ENCODE measurements around the gene PLA2G6. TPM values are rescaled to one million over a fixed set of nuclear protein-coding genes. Genes with fewer than 3 reads are reported as not detected.

The PLA2G6 gene
- total RNA-seq, 2 experiments from 2014 or later, result 41.1 to 71.4 TPM

DNA sequence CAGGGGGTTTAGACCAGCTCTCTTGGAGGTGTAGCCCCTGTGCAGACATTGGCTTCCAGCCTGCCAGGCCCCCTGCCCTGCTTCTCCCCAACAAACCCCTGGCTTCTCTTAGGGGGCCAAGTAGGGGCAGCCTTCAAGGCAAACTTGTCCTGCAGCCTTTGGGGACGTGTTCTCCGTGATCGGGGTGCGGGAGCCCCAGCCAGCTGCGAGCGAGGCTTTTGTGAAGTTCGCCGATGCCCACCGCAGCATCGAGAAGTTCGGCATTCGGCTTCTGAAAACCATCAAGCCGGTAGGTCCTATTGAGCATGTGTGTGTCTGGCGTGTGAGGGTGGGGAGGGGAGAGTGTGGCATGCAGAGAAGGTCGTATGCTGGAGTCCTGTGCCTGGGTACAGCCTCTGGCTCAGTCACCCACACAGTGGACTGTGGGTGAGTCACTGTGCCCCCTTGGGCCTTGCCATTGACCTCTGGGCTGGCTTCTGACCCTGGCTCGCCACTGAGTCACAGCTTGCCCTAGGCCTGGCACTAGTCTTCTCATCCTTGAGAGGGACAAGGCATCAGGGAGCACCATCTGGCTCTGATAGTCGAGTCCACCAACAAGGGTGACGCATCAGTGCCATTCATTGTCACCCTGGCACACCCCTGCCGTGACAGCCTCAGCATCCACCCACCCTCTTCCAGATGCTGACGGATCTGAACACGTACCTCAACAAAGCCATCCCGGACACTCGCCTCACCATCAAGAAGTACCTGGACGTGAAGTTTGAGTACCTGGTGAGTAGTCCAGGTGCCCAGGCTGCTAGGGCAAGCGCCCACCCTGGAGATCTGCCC is 109.1 kb downstream of the PLA2G6 start:
- H3K36me3 Mint-ChIP-seq, result peaks cover 2% of the 10 kb centered on the region
- no peak overlapping the region for H3K4me3 Mint-ChIP-seq
- H3K27me3 Mint-ChIP-seq, result no peaks in the 10 kb centered on the region
- DNase-seq (no peak), ATAC-seq (no peak)
- H3K9me3 Mint-ChIP-seq (ENCODE audit: low read depth), result no peaks in the 10 kb centered on the region
- CTCF ChIA-PET, result interaction anchor here (0.8 to 1.2 kb wide), 3 partner anchors 17 to 20 kb away, joined by 3 to 5 read pairs (median 3); no protein-coding TSS in a partner anchor
- H3K27ac Mint-ChIP-seq, result no peak overlapping the region
- H3K4me1 Mint-ChIP-seq, result no peaks in the 10 kb centered on the region

DNA sequence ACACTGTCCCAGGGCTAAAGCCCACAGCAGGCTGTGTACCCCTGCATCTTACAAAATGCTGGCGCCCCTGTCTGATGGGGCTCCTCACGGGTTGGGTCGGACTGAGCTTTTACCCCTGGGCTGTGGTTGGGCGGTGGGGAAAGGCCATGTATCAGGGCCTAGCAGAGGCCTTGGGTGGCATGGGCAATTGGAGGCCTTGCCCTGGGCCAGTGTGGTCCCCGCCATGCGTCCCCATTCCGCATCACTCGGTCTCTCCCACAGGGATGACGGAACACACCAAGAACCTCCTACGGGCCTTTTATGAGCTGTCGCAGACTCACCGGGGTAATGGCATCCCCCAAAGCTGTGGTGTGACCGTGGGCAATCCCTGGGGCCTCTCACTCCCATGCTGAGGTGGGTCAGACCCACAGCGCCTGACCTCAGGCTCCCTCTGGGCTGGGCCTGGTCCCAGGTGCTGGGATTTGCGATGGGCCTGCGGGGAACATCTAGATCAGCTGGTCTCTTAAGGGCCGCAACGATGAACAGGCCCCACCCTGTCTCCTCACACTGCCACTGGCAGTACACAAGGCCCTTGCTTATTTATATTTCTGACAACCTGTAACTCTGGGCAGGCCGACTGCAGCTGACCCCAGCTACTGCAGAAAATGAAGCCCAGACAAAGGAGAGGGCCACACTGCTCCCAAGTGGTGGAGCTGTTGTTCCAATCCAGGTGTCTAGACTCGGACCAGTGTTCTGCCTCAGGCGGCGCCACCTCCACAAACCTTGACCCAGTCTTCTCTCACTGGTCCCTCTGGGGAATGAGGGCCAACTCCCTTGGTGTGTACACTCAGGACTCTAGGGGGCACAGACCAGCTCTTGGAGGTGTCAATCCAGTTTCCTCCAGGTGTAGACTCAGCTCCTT is 110.0 kb downstream of the PLA2G6 start:
- Mint-ChIP-seq H3K4me3 (no peak overlapping the region), H3K27me3 (no peaks in the 10 kb centered on the region), H3K36me3 (peaks cover 2% of the 10 kb centered on the region), H3K9me3 (ENCODE audit: low read depth) (no peaks in the 10 kb centered on the region), H3K4me1 (no peaks in the 10 kb centered on the region), H3K27ac (no peak overlapping the region)
- ATAC-seq (no peak), DNase-seq (no peak)
- CTCF ChIA-PET, result interaction anchor here (0.8 to 1.2 kb wide), 3 partner anchors 16 to 21 kb away, joined by 3 to 5 read pairs (median 3); no protein-coding TSS in a partner anchor

DNA sequence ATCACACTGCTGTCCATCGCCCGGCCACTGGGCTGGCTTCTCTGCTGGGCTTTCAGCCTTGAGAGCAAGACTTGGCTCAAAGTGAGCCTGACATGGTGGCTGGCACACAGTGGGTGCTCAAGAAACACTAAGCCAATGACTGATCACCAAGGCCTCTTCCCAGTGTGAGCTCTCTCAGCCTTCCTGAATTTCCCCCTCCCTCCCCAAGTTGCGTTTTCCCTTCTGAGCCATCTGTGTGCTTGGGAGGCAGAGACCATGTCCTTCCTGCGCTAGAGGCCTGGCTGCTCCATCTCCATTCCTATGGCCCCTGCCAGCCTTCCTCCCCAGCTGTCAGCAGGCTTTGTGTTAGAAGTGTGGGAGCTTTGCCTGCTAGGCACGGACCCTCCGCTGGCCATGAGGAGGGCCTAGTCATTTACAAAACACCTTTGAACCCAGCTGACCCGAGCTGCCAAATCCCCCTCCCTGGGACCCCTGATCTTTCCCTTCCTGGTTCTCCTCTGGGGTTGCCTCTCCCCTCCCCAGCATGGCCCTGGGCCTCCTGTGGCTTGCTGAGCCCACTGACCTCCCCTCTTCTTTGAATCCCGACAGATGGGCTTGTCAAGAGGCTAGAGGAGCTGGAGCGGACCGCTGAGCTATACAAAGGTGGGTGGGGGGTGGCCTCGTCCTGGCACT is 111.2 kb downstream of the PLA2G6 start:
- no peaks in the 10 kb centered on the region for H3K4me1 Mint-ChIP-seq
- H3K27me3 Mint-ChIP-seq, result no peaks in the 10 kb centered on the region
- no peak overlapping the region for H3K4me3 Mint-ChIP-seq
- CTCF ChIA-PET, result interaction anchor here (0.6 to 2.2 kb wide), 3 partner anchors 18 to 160 kb away, joined by 3 to 10 read pairs (median 3); no protein-coding TSS in a partner anchor
- no peak for DNase-seq
- no peak for ATAC-seq
- H3K9me3 Mint-ChIP-seq (ENCODE audit: low read depth), result no peaks in the 10 kb centered on the region
- no peak overlapping the region for H3K27ac Mint-ChIP-seq
- H3K36me3 Mint-ChIP-seq, result peaks cover 2% of the 10 kb centered on the region

DNA sequence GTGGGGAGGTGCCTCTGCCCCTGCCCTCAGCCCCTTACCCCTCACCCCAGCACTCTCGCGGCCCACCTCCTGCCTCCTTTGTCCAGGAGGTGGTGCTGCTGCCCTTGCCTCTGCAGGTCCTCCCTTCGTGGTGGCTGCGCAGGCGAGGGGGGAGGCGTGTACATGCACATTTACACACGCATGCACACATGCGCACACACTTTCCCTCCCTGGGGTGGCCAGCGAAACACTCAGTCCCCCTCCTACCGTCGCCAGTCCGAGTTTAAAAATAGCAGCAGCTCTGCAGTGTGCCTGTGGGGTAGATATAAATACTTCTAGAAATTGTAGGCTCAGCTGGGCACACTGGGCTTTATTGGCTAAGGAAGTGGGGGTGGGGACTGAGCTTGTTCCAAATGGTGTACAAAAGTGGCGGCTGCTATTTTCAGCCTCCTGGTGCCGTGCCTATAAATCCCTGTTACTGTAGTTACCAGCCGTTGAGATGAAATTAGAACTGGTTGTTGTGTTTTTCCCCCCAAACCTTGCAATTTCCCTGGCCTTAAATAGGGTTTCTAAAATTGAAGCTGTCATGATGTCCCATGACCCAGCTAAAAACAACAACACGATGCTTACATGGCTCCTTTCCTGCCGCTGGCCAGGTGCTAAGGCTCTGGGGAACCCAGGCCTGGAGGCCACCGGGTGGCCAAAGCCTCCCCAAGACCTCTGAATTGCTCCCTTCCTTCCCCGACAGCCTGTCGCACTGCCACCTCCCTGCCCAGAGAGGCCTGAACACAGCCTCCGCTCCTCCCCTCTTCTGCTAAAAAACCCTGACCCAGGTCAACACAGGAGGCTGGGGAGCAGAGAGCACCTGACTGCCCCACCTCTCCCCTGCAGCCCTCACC is 112.0 kb downstream of the PLA2G6 start:
- CTCF ChIA-PET, result interaction anchor here (1.7 to 2.2 kb wide), 2 partner anchors 18 to 161 kb away, joined by 3 to 10 read pairs; no protein-coding TSS in a partner anchor
- DNase-seq (no peak), ATAC-seq (no peak)
- Mint-ChIP-seq H3K27ac (no peak overlapping the region), H3K9me3 (ENCODE audit: low read depth) (no peaks in the 10 kb centered on the region), H3K4me1 (no peaks in the 10 kb centered on the region), H3K27me3 (no peaks in the 10 kb centered on the region), H3K4me3 (no peak overlapping the region), H3K36me3 (peaks cover 2% of the 10 kb centered on the region)

DNA sequence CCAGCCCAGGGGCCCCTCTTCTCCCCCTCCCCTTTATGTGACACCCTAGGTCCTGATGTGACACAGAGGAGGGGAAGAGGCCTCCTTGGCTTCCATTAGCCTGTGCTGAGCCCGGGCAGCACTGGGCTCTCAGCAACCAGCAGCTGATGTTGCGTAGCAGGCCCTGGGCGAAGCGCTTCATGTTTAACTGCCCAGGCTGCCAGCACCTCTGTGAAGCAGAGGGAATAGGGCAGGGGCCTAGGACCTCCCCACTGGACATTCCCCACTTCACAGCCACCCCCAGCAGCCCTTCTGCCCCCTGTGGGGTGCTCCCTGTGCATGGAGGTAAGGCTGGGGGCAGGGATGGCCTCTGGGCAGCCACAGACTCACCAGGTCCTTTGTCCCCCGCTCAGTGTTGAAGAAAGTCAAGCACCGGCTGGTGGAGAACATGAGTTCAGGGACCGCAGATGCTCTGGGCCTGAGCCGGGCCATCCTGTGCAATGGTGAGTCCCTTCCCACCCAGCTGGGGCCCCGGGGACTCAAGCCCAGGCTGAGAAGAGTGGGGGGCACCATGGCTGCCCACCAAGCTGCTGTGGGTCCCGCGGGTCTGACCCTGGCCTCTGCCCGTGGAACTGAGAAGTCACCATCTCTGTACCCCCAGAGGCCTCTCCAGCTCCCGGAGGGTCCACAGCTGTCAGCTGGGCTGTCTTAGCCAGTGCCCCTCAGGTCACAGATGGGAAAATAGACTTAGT is 112.8 kb downstream of the PLA2G6 start:
- ATAC-seq, result no peak
- H3K27ac Mint-ChIP-seq, result no peak overlapping the region
- H3K9me3 Mint-ChIP-seq (ENCODE audit: low read depth), result no peaks in the 10 kb centered on the region
- no peaks in the 10 kb centered on the region for H3K4me1 Mint-ChIP-seq
- no peaks in the 10 kb centered on the region for H3K27me3 Mint-ChIP-seq
- CTCF ChIA-PET, result interaction anchor here (1.7 to 2.2 kb wide), 2 partner anchors 17 to 162 kb away, joined by 3 to 10 read pairs; no protein-coding TSS in a partner anchor
- H3K4me3 Mint-ChIP-seq, result no peak overlapping the region
- DNase-seq, result no peak
- peaks cover 2% of the 10 kb centered on the region for H3K36me3 Mint-ChIP-seq

DNA sequence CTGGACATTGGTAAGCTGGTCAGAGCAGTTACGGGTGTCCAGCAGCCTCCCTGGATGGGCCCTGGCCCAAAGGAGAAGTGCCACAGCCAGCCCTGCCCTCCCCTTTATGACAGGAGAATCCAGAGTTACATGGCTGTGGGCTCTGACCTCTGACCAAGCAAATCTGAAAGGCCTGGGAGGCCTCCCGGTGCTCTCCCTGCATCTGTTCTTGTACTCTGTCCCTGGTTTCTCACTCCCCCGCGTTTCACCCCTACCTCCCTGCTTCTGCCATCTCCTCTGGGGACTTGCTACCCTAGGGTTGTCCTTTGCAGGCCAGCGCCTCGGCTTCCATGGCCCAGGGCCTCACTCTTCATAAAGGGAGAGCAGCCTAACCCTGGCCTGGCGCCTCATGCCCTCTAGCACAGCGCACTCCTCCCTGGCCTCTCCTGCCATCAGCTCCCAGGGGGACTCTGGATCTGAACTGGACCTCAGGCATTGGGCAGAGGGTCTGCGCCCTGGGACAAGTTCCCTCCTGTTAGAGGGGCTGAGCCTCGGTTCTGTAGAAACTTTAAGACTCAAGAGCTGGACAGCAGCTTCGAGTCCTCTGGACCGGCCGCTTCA is 113.8 kb downstream of the PLA2G6 start:
- Mint-ChIP-seq H3K4me1 (no peaks in the 10 kb centered on the region), H3K9me3 (ENCODE audit: low read depth) (no peaks in the 10 kb centered on the region), H3K27me3 (no peaks in the 10 kb centered on the region), H3K36me3 (no peaks in the 10 kb centered on the region), H3K27ac (no peak overlapping the region), H3K4me3 (no peak overlapping the region)
- DNase-seq (no peak), ATAC-seq (no peak)
- CTCF ChIA-PET, result no interaction called here

DNA sequence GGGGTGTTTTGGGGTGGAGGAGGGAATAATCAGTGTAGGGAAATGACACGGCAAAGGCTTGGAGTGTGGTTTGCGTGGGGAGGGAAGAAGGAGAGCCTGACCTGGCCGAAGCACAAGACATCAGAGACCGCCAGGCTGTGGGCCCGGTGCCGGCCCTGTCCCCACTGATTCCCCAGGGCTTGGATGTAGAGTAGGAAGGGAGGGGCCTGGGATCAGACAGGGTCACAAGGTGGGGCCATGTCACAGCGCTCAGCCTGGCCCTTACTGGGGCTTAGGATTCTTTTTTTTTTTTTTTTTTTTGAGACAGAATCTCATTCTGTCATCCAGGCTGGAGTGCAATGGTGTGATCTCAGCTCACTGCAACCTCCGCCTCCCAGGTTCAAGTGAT is 114.6 kb downstream of the PLA2G6 start:
- Mint-ChIP-seq H3K4me3 (no peak overlapping the region), H3K27me3 (no peaks in the 10 kb centered on the region), H3K4me1 (no peaks in the 10 kb centered on the region), H3K36me3 (no peaks in the 10 kb centered on the region), H3K9me3 (ENCODE audit: low read depth) (no peaks in the 10 kb centered on the region), H3K27ac (no peak overlapping the region)
- no peak for DNase-seq
- CTCF ChIA-PET, result no interaction called here
- no peak for ATAC-seq

DNA sequence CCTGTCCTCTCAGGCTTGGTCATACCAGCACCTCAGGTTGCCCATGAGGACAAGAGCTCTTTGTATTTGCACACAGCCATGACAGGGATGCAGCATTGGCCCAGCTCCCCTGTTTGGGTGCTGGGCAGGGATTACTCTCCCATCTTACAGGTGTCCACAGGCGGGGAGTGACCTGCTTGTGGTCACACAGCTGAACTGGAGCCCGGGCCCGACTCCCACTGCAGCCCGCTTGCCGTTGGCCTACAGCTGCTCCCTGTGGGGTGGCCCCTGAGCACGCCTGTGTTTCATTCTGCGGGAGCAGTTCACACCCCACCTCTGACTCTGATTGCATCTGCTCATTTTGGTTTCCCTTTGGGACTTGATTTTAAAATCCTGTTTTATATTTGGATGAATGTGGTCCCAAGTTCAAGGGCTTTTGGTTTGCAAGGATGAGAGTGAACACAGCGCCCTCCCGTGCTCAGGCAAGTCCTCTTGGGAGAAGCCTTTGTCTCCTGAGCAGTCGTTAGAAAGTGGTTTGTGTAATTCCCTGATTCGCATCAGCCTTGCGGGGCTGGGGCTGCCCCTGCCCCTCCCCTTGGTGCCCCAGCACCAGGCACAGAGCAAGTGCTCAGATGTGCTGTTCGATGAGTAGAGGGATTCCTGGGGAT is 115.1 kb downstream of the PLA2G6 start:
- Mint-ChIP-seq H3K27ac (no peak overlapping the region), H3K27me3 (no peaks in the 10 kb centered on the region), H3K4me1 (no peaks in the 10 kb centered on the region), H3K9me3 (ENCODE audit: low read depth) (no peaks in the 10 kb centered on the region), H3K4me3 (no peak overlapping the region), H3K36me3 (no peaks in the 10 kb centered on the region)
- CTCF ChIA-PET, result interaction anchor here (2.0 kb wide), 1 partner anchor 14 kb away, joined by 11 read pairs; no protein-coding TSS in a partner anchor
- DNase-seq (no peak), ATAC-seq (no peak)

DNA sequence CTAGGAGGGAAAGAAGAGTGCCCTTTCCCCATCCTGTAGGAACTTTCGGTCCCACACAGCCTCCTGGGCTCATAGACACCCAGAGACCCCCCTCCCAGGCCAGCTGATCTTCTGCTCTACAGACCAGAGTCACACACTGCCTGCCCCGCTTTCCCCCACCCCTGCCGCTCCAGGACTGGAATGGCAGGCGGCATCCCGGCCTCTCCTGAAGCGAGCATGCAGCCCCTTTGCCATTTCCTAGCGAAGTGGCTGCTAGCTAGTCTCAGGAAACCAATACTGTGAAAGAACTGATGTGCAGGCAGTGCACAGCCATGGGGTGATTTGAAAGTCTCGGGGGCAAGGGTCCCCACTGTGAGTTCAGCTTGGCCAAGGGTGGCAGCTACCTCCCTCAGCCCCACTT is 116.1 kb downstream of the PLA2G6 start:
- Mint-ChIP-seq H3K9me3 (ENCODE audit: low read depth) (no peaks in the 10 kb centered on the region), H3K27me3 (no peaks in the 10 kb centered on the region), H3K4me1 (no peaks in the 10 kb centered on the region), H3K27ac (no peak overlapping the region), H3K4me3 (no peak overlapping the region), H3K36me3 (peaks cover 2% of the 10 kb centered on the region)
- CTCF ChIA-PET, result interaction anchor here (2.0 kb wide), 1 partner anchor 13 kb away, joined by 11 read pairs; no protein-coding TSS in a partner anchor
- ATAC-seq (no peak), DNase-seq (no peak)

DNA sequence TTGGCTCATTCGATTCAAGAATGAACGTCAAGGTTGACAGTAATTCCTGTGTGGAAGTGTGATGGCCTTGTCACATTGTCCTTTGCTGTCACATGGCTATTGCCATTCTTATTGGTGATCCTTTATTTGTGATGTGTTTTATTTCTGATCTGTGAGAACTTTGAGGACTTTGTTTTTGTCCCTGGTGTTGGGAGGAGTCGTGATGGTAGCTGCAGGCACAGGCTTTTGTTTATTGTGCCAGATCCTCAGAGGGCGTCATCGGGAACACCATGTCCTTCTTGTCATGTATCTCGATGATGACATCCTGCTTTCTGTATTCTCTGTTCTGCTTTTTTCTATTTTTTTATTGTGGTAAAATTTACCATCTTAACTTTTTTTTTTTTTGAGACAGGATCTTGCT is 118.8 kb downstream of the PLA2G6 start:
- Mint-ChIP-seq H3K9me3 (ENCODE audit: low read depth) (no peaks in the 10 kb centered on the region), H3K4me1 (peaks cover 4% of the 10 kb centered on the region), H3K36me3 (peaks cover 2% of the 10 kb centered on the region), H3K4me3 (no peak overlapping the region), H3K27me3 (no peaks in the 10 kb centered on the region), H3K27ac (no peak overlapping the region)
- CTCF ChIA-PET, result interaction anchor here (0.9 to 2.3 kb wide), 2 partner anchors 10 to 41 kb away, joined by 3 to 12 read pairs; no protein-coding TSS in a partner anchor
- DNase-seq (no peak), ATAC-seq (no peak)

Measured in activated CD8-positive, alpha-beta memory T cell treated with anti-CD3 and anti-CD28 coated beads, Interleukin-2, amount 10 ng/mL, durations not matched to agents 7 days and 5 days (primary cell).